Esophagus muscularis mucosa (tissue), 4 donors: ENCODE results near the gene TTC34. TPM values are rescaled to one million over a fixed set of nuclear protein-coding genes. Genes with fewer than 3 reads are reported as not detected.

Experiments used
- DNase-seq: peaks from one replicate; pipeline ENCODE4 v3.0.0-alpha.2; 2017; ENCODE audit errors: extremely low spot score
- H3K27ac ChIP-seq, 4 donors: fragments of 200-600 bp; sonication (generic); replicated peaks in 1 of 4; 1 replicate in 3 of 4; 2 replicates in 1 of 4; pipeline ENCODE4 v1.5.1; 2016 to 2019; ENCODE audit warnings: mild to moderate bottlenecking in 1 of 4
- H3K27me3 ChIP-seq, 4 donors: fragments of 200-600 bp; sonication (generic); one replicate each; pipeline versions ENCODE4 v1.5.1 to v1.6.0; 2016 to 2019
- H3K36me3 ChIP-seq, 4 donors: fragments of 200-600 bp; sonication (generic); one replicate each; pipeline ENCODE4 v1.5.1; 2016 to 2019
- H3K4me1 ChIP-seq, 4 donors: fragments of 200-600 bp; sonication (generic); one replicate each; pipeline ENCODE4 v1.5.1; 2016 to 2019
- H3K4me3 ChIP-seq, 4 donors: fragments of 200-600 bp; sonication (generic); 1 replicate in 2 of 4; 2 replicates in 2 of 4; pipeline ENCODE4 v1.5.1; 2016 to 2019; ENCODE audit warnings: mild to moderate bottlenecking in 4 of 4, moderate library complexity in 1 of 4
- H3K9me3 ChIP-seq, 4 donors: fragments of 200-600 bp; sonication (generic); 1 replicate in 3 of 4; 2 replicates in 1 of 4; pipeline ENCODE4 v1.5.1; 2016 to 2019
- EP300 ChIP-seq: sonication (generic); formaldehyde crosslinking; IDR thresholded peaks from one replicate; pipeline ENCODE4 v1.6.1; 2017; ENCODE audit warnings: antibody characterized with exemption
- POLR2A ChIP-seq: fragments of 450-650 bp; IDR thresholded peaks from one replicate; pipeline ENCODE4 v1.6.1; 2017; ENCODE audit warnings: antibody characterized with exemption, moderate library complexity, mild to moderate bottlenecking, low read depth
- POLR2AphosphoS5 ChIP-seq, 2 donors: sonication (generic); formaldehyde crosslinking; IDR thresholded peaks; one replicate each; pipeline ENCODE4 v1.6.1; 2017; ENCODE audit warnings: antibody characterized with exemption in 2 of 2
- WGBS: methylation state at CpG from one replicate; pipeline ENCODE4 v1.1.5; 2018; 5-methylcytosine and 5-hydroxymethylcytosine counted together
- intact Hi-C: fragments of 100-400 bp; cut with DNase I; formaldehyde crosslinking; loops from one replicate; pipeline ENCODE4 v1.15.1; 2023
- total RNA-seq, 4 donors: library from RNA; depleted of rRNA; stranded (reverse); fragments of >200 nt; gene quantifications; one replicate each; pipeline versions ENCODE4 v1.1.0 to v1.2.1, GENCODE V29; 2016
- TF ChIP-seq, protein P1 (sequence below), 3 experiments: fragments of 200-600 bp in 2 of 3; fragments of 450-650 bp in 1 of 3; sonication (generic) in 2 of 3; IDR thresholded peaks; one replicate each; pipeline ENCODE4 v1.5.1; 2017 to 2019; ENCODE audit warnings: antibody characterized with exemption in 3 of 3, mild to moderate bottlenecking in 2 of 3, moderate library complexity in 1 of 3

The TTC34 gene
- total RNA-seq, 4 donors from 2014 or later, result under 0.01 to 0.46 (median 0.10) TPM

DNA sequence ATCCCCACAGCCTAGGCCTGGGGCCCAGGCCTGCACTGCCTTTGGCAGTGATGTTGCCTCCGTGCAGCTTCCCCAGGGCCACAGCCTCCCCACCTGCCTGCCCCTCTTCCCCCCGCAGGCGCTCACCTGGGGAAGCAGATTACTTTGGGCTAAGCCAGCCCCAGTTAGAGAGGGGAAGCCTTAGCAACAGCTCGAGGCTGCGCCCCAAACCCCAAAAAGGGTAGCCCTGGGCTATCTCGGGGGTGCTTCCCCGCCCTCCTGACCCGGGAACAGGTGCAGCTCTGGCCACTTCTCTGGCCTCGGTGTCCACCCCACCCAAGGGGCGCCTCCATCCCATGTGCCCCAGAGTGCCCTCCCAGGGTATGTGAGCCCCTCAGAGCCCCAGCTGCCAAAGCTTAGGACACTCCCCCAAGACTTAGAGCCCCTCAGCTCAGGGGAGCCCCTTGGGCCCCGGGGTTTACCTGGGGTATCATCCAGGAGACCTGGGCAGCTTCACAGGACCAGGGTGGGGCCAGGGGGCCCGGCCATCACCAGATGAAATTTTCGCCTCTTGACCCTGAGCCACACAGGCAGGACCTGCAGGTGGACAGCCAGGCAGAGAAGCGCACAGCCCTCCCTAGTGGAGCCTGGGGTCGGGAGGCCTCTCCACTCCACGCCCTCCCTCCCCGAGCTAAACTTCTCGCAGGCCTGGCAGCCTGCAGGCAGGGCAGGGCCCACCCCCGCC, 3.3 kb upstream of the TTC34 start:
- WGBS, result 72% methylated on average over 3 of the region's 19 CpGs
- Histone ChIP-seq H3K4me1 (no peaks in the 10 kb centered on the region), H3K27me3 (peaks cover 0 to 100% (median 4%) of the 10 kb centered on the region in 4 donors), H3K9me3 (no peaks in the 10 kb centered on the region), H3K4me3 (no peak overlapping the region), H3K36me3 (no peaks in the 10 kb centered on the region), H3K27ac (no peak overlapping the region)
- TF ChIP-seq EP300 (no peak), POLR2A (no peak), POLR2AphosphoS5 (IDR thresholded peaks at IDR 0.05) (no peak)
- TF ChIP-seq, protein P1, sequence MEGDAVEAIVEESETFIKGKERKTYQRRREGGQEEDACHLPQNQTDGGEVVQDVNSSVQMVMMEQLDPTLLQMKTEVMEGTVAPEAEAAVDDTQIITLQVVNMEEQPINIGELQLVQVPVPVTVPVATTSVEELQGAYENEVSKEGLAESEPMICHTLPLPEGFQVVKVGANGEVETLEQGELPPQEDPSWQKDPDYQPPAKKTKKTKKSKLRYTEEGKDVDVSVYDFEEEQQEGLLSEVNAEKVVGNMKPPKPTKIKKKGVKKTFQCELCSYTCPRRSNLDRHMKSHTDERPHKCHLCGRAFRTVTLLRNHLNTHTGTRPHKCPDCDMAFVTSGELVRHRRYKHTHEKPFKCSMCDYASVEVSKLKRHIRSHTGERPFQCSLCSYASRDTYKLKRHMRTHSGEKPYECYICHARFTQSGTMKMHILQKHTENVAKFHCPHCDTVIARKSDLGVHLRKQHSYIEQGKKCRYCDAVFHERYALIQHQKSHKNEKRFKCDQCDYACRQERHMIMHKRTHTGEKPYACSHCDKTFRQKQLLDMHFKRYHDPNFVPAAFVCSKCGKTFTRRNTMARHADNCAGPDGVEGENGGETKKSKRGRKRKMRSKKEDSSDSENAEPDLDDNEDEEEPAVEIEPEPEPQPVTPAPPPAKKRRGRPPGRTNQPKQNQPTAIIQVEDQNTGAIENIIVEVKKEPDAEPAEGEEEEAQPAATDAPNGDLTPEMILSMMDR (IDR thresholded peaks at IDR 0.05), result no peak
- DNase-seq, result no peak
- intact Hi-C loops, result no loop called here

GRCh38 chr1:2803931-2804627, 2.6 kb upstream of the TTC34 start:
- intact Hi-C loops, result no loop called here
- no peak overlapping the region for H3K4me3 ChIP-seq
- no peaks in the 10 kb centered on the region for H3K9me3 ChIP-seq
- peaks cover 0 to 100% (median 4%) of the 10 kb centered on the region in 4 donors for H3K27me3 ChIP-seq
- H3K27ac ChIP-seq, result no peak overlapping the region
- no peaks in the 10 kb centered on the region for H3K36me3 ChIP-seq
- no peaks in the 10 kb centered on the region for H3K4me1 ChIP-seq
- 63% methylated on average over 15 of the region's 19 CpGs for WGBS
- no peak for DNase-seq
- TF ChIP-seq POLR2AphosphoS5 (IDR thresholded peaks at IDR 0.05) (no peak), EP300 (no peak), POLR2A (no peak)
- TF ChIP-seq, protein P1 (IDR thresholded peaks at IDR 0.05), result no peak

- DNase-seq, result no peak
- 82% methylated on average over 22 of the region's 37 CpGs for WGBS
- H3K4me3 ChIP-seq, result no peak overlapping the region
- TF ChIP-seq, protein P1 (IDR thresholded peaks at IDR 0.05), result no peak
- no peak for TF ChIP-seq POLR2AphosphoS5 (IDR thresholded peaks at IDR 0.05)
- no peak for TF ChIP-seq POLR2A
- no peak for TF ChIP-seq EP300
- no peaks in the 10 kb centered on the region for H3K9me3 ChIP-seq
- no peaks in the 10 kb centered on the region for H3K4me1 ChIP-seq
- peaks cover 0 to 100% (median 4%) of the 10 kb centered on the region in 4 donors for H3K27me3 ChIP-seq
- intact Hi-C loops, result no loop called here
- H3K36me3 ChIP-seq, result no peaks in the 10 kb centered on the region
- H3K27ac ChIP-seq, result no peak overlapping the region
These were observed 1.8 kb upstream of the TTC34 start for GRCh38 chr1:2803086-2803930.

GRCh38 chr1:2802421-2802961, 998 bp upstream of the TTC34 start:
- intact Hi-C loops, result no loop called here
- no peak for DNase-seq

More at GRCh38 chr1:2802421-2802961, 998 bp upstream of the TTC34 start:
- WGBS, result 89% methylated on average over 4 of the region's 10 CpGs
- H3K4me3 ChIP-seq, result no peak overlapping the region
- no peaks in the 10 kb centered on the region for H3K9me3 ChIP-seq
- H3K27me3 ChIP-seq, result peaks cover 0 to 100% (median 4%) of the 10 kb centered on the region in 4 donors
- TF ChIP-seq, protein P1 (IDR thresholded peaks at IDR 0.05), result no peak
- TF ChIP-seq EP300 (no peak), POLR2AphosphoS5 (IDR thresholded peaks at IDR 0.05) (no peak), POLR2A (no peak)
- no peak overlapping the region for H3K27ac ChIP-seq
- no peaks in the 10 kb centered on the region for H3K36me3 ChIP-seq
- no peaks in the 10 kb centered on the region for H3K4me1 ChIP-seq
